Right lung (tissue), 10 donors: ENCODE measurements around the gene LRRC23. TPM values are rescaled to one million over a fixed set of nuclear protein-coding genes. Genes with fewer than 3 reads are reported as not detected.
"Not testable (repeated sequence)": the region's sequence is repeated elsewhere in the genome, so short reads cannot be mapped to it uniquely, and the experiment has no call there.

Experiments
- DNase-seq, 2 donors: peaks; one replicate each; pipeline ENCODE4 v3.0.0-alpha.2; 2013
- long read RNA-seq, 8 donors: transcript quantifications; one replicate each; lab custom pipeline, GENCODE V29; 2026
- polyA plus RNA-seq, 5 donors: library from polyadenylated mRNA; unstranded; fragments of 120-200 nt; gene quantifications; one replicate each; pipeline versions ENCODE4 v1.2.1 to v1.2.3, GENCODE V29; 2013; ENCODE audit warnings: inconsistent platforms in 1 of 5, low replicate concordance in 1 of 5; ENCODE audit not compliant: insufficient read length in 5 of 5, insufficient read depth in 1 of 5

Gene LRRC23, protein sequence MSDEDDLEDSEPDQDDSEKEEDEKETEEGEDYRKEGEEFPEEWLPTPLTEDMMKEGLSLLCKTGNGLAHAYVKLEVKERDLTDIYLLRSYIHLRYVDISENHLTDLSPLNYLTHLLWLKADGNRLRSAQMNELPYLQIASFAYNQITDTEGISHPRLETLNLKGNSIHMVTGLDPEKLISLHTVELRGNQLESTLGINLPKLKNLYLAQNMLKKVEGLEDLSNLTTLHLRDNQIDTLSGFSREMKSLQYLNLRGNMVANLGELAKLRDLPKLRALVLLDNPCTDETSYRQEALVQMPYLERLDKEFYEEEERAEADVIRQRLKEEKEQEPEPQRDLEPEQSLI
- 10 to 100 TPM; 14.1 to 34.8 (median 26.6) TPM for polyA plus RNA-seq
- long read RNA-seq, donor 1, partial matches to known transcripts = 0 of 6 reads
- long read RNA-seq, donor 1, other reads (novel, unspliced or antisense) = 0 of 6 reads
- long read RNA-seq, donor 2, partial matches to known transcripts = 0 of 2 reads
- long read RNA-seq, donor 2, other reads (novel, unspliced or antisense) = 0 of 2 reads
- long read RNA-seq, donor 3, partial matches to known transcripts = 10 of 19 reads
- long read RNA-seq, donor 3, other reads (novel, unspliced or antisense) = 8 of 19 reads
- long read RNA-seq, donor 4, partial matches to known transcripts = 0 of 1 reads
- long read RNA-seq, donor 4, other reads (novel, unspliced or antisense) = 0 of 1 reads
- long read RNA-seq, donor 5, partial matches to known transcripts = 12 of 23 reads
- long read RNA-seq, donor 5, other reads (novel, unspliced or antisense) = 9 of 23 reads
- long read RNA-seq, donor 6, transcript LRRC23-209 (8 exons, 1,628 nt) = major isoform, 5 of 8 reads
- long read RNA-seq, donor 6, partial matches to known transcripts = 0 of 8 reads
- long read RNA-seq, donor 6, other reads (novel, unspliced or antisense) = 0 of 8 reads
- long read RNA-seq, donor 7, partial matches to known transcripts = 0 of 1 reads
- long read RNA-seq, donor 7, other reads (novel, unspliced or antisense) = 0 of 1 reads
- long read RNA-seq, donor 8, partial matches to known transcripts = 0 of 2 reads
- long read RNA-seq, donor 8, other reads (novel, unspliced or antisense) = 0 of 2 reads

DNA sequence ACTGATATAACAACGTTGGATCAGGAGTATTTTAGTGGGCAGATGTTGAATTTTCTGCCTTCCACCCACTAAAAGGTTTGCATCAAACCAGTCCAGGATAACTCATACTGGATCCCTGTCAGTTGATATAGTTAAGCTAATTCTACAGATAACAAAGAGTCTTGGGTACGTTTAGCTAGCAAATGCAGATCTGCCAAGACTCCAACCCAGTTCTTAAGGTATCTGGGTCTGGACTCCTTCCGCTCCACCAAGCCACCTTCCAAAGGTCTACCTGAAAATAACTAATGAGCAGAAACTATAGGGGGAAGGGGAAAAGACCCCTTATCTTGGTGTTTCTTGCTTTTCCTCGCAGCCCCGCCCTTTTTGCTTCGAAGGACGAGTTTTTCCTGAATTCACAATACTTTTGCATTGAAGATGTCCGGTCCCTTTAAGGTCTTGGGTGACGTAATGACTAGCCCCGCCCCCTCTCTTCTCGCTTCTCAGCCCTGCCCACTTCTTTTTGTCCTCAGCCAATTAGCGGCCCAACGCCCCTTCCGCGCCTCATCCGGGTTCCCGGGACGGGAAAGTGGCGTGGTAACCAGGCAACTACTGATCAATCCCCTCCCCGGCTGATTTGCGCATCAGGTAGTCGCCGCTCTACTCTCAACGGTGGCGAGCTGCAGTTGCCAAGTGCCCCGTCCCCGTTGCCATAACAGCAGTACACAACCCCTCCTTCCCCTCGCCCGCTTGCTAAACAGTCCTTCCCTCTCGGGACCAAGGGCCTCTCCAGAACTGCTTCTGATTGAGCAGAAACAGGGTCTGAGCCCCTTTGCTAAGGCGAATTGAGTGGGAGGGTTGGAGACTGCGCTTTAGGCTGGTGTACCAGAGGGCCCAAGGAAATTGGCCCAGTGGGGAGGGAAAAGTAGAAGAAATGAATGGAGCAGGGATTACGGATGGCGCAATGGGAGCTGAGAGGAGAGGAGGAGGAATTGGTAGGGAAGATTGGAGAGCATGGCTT, at the start of gene LRRC23:
Gene LRRC23 (plus strand): TSS at position 543 of the 997 bp plus-strand sequence. CDS start 812 bp downstream, outside the sequence.
- peak; percentile 95 to 97 for DNase-seq

DNA sequence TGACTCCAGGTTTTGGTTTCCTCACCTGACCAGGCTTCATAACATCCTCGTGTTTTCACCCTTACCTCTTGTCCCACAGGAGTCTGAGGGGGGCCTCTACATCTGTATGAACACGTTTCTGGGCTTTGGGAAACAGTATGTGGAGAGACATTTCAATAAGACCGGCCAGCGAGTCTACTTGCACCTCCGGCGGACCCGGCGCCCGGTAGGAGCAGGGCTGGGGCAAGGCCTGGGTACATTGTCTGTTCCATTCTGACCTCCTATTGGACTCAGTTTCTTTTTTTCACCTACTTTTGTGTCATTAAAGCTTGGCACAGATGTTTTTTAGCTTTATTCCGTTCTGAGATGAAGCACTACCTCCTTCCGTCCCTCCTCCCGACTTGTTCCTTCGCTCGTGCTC, 49.3 kb upstream of the LRRC23 start:
- DNase-seq = no peak

DNA sequence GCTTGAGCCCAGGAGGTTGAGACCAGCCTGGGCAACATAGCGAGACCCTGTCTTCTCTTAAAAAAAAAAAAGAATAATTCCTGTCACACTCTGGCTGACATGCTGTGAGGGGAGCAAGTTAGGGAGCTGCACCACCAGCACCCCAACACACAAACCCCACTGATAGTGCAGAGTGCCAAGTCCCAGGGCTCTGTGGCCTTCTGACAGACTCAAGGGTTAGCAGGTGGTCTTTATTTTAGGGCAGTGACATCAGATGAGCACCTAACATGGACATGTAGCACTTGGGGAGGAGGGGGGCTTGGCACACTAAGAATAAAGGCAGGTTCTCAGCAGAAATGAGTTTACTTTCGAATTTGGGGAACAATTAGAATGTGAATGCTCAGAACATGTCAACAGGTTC, 45.8 kb upstream of the LRRC23 start:
- no peak for DNase-seq

DNA sequence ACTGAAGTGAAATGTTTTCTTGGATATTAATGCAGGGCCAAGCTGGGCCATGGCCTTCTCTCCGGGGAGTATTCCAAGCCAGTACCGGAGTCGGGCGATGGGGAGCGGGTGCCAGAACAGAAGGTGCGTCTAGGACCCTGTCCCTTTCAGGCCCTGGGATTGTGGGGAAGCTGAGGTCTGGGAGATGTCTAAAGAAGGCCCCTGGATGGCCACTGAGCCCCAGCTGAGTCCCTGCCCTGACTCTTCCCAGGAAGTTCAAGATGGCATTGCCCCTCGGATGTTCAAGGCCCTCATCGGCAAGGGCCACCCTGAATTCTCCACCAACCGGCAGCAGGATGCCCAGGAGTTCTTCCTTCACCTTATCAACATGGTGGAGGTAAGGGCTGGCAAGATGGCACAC, 44.5 kb upstream of the LRRC23 start:
- DNase-seq = no peak

DNA sequence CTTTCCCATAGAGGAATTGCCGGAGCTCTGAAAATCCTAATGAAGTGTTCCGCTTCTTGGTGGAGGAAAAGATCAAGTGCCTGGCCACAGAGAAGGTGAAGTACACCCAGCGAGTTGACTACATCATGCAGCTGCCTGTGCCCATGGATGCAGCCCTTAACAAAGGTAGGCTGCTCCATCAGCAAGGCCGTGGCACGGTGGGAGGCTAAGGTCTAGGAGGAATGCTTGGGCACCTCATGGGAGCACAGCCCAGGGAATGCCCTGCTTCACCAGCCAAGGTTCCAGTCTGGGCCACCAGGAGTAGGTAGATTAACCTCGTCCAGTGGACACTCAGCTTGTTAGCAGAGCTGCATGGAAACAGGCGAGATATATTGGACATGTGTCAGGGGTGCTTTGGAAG, 43.7 kb upstream of the LRRC23 start:
- DNase-seq = no peak

DNA sequence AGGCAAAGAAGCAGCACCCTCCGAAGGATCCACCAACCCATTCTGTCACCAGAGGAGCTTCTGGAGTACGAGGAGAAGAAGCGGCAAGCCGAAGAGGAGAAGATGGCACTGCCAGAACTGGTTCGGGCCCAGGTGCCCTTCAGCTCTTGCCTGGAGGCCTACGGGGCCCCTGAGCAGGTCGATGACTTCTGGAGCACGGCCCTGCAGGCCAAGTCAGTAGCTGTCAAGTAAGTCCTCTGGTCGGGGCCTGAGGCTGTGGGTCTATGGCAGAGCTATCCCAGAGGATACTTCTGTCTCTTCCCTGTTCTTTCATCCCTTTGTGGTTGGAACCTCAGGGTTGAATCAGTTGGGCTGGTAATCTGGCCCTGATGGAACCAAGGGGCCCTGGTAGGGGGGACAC, 43.2 kb upstream of the LRRC23 start:
- DNase-seq = no peak

DNA sequence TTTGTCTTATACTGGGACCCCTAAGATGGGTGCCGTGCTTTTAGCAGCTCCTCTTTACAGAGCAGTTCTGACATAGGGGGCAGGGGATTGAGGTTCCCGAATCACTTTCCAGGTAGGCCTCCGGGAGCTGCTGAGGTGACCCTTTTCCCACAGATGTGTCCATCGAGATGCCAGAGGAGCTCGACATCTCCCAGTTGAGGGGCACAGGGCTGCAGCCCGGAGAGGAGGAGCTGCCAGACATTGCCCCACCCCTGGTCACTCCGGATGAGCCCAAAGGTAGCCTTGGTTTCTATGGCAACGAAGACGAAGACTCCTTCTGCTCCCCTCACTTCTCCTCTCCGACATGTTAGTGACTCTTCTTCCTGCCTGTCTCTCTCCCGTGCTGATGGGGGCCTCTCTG, 41.6 kb upstream of the LRRC23 start:
- DNase-seq = no peak

DNA sequence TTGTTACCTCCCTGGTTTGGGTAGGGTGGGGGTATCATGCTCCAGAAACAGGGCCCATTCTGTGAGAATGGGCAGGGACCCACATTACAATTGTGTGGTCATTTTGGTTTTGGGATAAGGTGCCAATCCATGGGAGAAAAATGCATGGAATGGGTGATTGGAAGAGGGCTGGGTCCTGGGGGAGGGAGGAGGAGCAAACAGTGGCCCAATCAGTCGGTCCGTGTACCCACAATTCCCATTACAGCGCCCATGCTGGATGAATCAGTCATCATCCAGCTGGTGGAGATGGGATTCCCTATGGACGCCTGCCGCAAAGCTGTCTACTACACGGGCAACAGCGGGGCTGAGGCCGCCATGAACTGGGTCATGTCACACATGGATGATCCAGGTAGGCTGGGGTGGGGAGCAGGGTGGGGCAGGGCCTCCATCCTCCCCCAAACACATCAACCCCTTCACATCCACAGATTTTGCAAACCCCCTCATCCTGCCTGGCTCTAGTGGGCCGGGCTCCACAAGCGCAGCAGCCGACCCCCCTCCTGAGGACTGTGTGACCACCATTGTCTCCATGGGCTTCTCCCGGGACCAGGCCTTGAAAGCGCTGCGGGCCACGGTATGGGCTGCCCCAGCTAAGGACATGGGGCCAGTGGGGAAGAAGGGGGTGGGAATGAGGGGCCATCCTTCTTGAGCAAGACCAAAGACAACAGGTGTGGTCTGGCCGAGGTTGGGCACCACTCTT, 40.9 kb upstream of the LRRC23 start:
- DNase-seq = no peak

DNA sequence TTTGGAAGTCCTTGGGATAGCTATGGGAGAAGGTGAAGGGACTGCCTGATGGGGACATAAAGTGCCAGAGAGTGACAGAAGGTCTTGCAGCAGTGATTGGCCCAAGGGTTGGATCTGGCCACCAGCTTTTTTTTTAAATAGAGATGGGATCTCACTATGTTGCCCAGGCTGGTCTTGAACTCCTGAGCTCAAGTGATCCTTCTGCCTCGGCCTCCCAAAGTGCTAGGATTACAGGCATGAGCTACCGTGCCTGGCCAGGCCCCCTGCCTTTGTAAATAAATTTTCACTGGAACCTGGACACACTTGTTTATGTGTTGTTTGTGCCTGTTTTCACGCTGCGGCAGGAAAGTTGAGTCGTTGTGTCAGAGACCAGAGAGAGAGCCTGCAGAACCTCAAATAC, 39.3 kb upstream of the LRRC23 start:
- DNase-seq = not testable (repeated sequence)

DNA sequence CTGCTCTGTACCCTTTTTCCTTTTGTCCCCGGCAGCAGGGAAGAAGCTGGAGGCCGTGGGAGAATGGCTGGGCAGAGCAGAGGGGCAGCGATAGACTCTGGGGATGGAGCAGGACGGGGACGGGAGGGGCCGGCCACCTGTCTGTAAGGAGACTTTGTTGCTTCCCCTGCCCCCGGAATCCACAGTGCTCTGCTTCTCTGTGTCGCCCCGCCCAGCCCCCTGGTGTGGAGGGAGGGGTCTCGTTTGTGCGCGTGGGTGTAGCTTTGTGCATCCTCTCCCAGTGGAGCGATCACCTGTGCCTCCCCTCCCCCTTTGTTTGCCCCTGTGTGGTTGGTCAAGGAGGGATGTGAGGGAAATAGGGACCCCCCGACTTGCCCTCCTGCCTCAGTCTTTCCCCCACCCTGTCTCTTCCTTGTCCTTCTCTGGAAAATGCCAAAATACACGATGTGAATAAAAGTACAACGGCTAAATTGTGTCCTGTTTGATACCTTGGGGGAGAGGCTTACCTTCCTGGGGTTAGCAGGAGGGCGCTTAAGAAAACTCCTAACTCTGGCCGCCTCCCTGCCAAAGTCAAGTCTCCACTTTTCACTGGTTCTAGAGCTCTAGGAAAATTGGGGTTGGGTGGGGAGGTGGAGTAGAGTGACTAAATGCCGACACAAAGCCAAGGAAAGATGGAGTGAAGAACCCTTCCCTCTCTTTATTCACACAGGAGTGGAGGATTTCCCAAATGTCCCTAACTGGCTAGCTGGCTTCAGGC, 38.3 kb upstream of the LRRC23 start:
- DNase-seq = no peak

DNA sequence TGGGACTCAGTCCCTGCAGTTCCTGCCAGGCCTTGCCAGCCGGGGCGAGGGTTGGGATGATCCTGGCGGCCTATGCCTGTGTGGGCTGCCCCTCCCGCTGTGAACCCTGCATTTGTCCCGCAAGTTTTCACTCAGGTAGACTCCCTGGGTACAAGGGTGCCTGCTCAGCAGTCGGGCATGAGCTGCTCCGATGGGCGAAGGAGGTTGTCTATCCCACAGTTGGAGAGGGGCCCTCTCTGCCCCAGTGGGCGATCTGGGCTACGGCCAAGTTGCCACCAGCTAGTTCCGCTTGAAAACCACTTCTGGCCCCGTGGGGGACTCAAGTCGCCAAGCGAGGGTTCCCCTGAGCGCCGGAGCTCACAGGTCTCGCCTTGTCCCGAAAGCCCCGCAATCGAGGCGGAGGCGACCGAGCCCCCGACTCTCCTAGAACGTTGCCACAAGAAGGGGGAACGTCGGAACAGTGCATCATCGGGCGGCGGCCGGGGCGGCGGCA, 37.7 kb upstream of the LRRC23 start:
- DNase-seq = no peak

DNA sequence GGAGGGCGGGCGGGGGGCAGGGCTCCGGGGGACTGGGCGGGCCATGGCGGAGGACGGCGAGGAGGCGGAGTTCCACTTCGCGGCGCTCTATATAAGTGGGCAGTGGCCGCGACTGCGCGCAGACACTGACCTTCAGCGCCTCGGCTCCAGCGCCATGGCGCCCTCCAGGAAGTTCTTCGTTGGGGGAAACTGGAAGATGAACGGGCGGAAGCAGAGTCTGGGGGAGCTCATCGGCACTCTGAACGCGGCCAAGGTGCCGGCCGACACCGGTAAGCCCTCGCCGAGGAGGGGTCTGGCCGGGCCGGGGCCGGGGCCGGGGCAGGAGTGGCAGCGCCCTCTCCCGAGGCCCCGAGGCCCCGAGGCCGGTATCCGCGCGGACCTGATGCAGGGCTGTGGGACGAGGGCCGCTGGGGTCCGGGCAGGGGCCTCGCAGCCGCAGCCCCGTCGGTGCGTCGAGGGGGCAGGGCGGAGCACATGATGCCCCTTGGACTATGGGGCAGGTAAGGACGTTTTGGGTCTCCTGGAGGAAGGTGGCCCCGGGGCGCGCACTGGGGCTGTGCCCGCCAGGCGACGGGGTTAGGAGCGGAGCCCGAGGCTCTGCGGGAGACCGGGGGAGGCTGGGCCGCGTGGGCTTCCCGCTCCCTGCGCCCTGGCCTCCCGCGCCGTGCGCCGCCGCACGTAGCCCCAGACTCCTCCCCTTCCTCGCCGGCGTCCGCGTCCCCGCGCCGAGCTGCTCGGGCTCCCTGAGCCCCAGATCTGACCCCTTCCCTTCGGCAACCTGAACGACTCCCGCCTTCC, 37.0 kb upstream of the LRRC23 start, which contains the start of gene TPI1:
Gene TPI1 (plus strand): TSS at position 119 of the 798 bp plus-strand sequence. CDS start 36 bp downstream, at position 155.
- DNase-seq = peak; percentile 83 to 84

DNA sequence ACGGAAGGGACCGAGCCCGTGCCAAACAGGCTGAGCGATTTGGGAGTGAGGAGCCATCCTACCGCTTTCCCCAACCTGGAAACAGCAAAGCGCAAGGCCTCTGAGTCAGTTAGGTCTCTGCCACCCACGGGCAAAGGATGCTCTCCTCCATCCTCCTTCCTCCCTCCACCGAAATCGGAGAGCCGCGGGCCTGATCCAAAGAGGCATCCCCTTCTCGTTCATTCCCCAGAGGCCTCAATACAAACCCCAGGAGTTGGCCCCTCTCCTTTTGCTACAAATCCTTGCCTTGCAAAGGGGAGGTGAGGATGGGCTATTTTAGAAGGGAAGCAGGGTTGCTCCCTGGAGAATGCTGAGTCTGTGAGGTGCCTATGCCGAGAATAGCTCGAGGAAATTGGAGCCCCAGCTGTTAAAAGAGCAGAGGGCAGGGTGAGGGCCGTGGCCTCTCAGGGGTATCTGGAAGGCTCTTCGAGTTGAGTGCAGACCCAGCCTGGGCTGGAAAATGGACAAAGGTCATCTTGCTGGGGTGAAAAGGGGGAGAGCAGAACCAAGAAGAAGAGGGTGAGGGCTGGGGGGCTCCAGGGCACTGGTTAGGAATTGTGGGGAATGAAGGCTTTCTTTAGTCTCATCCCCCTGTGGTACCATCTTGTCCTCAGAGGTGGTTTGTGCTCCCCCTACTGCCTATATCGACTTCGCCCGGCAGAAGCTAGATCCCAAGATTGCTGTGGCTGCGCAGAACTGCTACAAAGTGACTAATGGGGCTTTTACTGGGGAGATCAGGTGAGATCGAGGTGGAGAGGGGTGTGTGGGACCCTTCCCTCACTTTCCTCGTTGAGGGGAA, 36.2 kb upstream of the LRRC23 start:
- no peak for DNase-seq

DNA sequence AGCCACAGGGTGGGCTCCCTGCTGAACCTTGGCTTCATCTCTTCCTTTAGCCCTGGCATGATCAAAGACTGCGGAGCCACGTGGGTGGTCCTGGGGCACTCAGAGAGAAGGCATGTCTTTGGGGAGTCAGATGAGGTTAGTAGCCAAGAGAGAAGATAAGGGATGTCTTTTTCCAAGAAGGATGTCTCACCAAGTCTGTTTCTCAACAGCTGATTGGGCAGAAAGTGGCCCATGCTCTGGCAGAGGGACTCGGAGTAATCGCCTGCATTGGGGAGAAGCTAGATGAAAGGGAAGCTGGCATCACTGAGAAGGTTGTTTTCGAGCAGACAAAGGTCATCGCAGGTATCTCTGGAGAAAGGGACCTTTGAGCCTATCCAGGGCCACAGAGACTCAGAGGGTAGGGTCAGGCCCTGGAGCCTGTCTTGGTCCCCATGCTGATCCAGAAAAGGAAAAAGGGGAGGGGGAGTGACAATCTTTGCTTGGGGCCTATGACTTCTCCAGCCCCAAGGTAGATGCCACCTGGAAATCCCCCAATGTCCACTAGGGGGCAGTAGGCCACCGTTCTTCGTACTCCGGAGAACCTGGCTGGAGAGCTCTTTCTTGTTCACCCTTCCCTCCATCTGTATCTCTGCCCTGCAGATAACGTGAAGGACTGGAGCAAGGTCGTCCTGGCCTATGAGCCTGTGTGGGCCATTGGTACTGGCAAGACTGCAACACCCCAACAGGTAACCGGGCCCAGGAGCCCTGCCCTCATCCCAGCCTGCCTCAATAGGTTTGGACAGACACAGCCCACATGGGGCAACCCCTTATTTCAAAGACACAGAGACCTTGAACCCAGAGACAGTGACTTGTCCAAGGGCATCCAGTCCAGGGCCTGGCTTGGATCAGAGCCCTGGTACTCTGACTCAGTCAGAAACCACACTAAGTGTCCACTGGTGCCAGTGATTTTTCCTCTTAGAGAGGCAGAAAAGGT, 35.3 kb upstream of the LRRC23 start:
- DNase-seq = peak; percentile 65 to 72

DNA sequence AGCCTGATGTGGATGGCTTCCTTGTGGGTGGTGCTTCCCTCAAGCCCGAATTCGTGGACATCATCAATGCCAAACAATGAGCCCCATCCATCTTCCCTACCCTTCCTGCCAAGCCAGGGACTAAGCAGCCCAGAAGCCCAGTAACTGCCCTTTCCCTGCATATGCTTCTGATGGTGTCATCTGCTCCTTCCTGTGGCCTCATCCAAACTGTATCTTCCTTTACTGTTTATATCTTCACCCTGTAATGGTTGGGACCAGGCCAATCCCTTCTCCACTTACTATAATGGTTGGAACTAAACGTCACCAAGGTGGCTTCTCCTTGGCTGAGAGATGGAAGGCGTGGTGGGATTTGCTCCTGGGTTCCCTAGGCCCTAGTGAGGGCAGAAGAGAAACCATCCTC, 34.3 kb upstream of the LRRC23 start:
- DNase-seq = not testable (repeated sequence)
